Stimulated activated CD8-positive, alpha-beta memory T cell treated with anti-CD3 and anti-CD28 coated beads, Interleukin-4, amount 100 ng/mL, for 48 hours (primary cell): ENCODE results near the gene MARCOL.

Experiments
- DNase-seq: peaks from one replicate; pipeline ENCODE4 v3.0.0-alpha.2; 2020

MARCOL gene

GRCh38 chr5:148238418-148238794, at the start of gene MARCOL:
TSS of gene MARCOL (plus strand) at chr5:148238525. CDS start at chr5:148238598, 73 bp downstream.
- DNase-seq = no peak

- no peak for DNase-seq
Measured at GRCh38 chr5:148191010-148191409, 47.3 kb upstream of the MARCOL start.

DNA sequence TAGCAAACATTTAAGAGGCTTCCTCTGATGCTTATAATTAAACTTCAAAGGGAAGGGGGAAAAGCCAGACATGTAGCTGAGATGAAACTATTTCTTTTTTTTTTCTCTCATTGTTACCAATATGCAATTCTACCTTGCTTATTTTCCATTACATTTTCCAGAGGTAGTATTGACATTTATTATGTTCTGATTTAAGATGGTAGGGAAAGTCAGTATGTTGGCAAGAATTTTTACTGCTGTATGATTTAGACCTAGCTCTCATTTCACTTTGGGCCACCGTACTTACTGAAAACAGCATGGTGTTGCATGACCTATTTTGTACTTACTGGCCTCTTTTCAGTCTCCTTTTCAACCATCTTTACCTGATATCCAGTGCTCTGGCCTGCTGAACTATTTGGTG, 45.1 kb upstream of the MARCOL start:
- no peak for DNase-seq

DNA sequence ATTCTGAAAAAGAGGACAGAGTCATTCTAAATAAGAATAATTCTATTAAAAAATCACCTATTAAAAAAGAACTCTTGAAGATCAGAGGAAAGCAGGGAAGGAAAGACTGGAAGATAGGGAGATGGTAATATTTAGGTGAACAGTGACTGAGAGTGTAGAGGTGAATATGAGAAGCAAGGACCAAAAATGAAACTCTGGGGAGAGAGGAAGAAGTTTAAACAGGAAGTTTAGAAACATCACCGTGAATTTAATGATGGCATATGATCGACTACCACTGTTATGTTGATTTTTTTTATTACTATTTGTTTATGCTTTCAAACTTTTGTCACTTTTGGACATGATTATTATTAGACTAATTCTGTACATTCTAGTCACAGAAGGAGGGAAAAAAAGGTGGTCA, 37.2 kb upstream of the MARCOL start:
- no peak for DNase-seq

- no peak for DNase-seq
Measured at GRCh38 chr5:148202531-148203203, 35.7 kb upstream of the MARCOL start, which contains the start of gene SPINK6. TSS of gene SPINK6 (plus strand) at chr5:148203042. CDS start at chr5:148203097, 55 bp downstream.

GRCh38 chr5:148205044-148205806, 33.1 kb upstream of the MARCOL start:
- no peak for DNase-seq

- DNase-seq = no peak
Measured at GRCh38 chr5:148205865-148206264, 32.5 kb upstream of the MARCOL start.

DNA sequence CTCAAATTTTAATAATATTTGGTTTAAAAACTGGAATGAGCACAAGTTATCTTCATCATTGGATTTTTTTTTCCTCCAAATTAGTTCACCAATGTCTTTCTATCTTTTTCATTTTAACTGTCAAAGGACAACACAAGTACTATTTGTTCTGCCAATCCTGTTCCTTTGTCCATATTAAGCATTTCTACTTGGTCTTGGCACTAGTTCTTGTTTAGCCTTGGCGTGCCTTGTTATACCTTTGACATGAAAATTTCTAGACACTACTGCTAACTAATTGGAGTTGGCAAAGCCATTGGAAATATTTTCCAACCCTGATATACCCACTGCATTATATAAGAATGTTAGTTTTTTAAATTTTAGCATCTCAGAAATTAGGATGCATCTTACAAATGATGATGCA, 31.7 kb upstream of the MARCOL start:
- DNase-seq = no peak

GRCh38 chr5:148208226-148208625, 30.1 kb upstream of the MARCOL start:
- DNase-seq = no peak

- DNase-seq = no peak
Measured at GRCh38 chr5:148209151-148209770, 29.1 kb upstream of the MARCOL start.

DNA sequence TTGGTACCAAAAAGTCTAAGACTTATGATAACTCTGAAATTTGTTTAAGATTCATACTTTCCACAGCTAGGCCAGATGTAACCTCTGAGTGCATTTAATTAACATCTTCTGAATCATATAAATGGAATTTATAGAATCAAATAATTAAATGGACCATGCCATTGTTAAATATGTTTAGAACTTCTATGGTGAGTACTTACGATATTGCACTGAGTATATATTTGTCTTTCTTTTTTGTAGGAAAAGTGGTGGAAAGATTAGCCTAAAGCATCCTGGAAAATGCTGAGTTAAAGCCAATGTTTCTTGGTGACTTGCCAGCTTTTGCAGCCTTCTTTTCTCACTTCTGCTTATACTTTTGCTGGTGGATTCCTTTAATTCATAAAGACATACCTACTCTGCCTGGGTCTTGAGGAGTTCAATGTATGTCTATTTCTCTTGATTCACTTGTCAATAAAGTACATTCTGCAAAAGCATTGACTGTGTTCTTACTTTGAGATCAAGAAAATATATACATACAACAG, 23.6 kb upstream of the MARCOL start:
- DNase-seq = no peak

GRCh38 chr5:148221508-148221907, 16.8 kb upstream of the MARCOL start:
- DNase-seq = no peak

DNA sequence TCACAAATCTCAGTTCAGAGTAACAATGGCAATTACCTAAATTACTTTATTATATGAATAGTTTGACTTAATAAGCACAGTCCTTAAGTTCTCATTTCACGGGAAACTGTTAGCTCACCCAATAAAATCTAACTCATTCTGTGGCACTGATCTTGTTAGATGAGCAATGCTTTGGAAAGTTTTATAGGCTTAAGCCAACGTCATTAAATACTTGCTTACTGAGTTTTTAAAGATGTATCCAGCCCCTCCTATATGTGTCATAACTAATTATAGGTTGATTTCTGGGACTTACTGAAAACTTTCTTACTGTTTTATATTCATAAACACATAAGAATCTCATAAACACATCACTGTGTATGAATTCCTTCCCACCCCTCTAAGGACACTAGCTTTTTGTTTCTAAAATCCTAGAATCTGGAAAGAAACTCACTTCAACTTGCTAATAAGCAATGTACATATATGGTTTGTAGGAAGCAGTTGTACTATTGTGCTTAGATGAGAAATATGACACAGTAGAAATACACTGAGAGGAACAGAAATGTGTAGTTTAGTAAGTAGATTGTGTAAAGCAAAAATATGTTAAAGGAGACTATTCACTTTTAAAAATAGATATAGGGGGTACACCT, 14.1 kb upstream of the MARCOL start:
- DNase-seq = no peak

- no peak for DNase-seq
Measured at GRCh38 chr5:148228392-148228984, 9.8 kb upstream of the MARCOL start.

DNA sequence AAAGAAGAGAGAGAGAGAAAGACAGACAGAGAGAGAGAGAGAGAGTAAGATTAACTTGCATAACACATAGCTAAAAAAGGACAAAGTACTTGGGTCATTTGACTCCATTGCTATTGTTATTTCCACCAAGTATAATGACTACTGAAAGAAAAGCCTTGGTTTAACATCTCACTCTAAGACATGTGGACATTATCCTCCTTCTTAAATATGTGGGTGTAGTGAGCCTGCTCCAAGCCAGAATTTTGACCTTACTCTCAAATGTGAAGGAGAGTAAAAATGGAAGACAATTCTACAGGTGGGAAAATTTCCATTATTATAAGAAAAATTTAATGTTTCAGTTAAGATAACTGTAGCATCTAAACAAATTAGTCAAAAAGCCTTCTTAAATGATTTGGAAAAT, 8.5 kb upstream of the MARCOL start:
- DNase-seq = no peak

- DNase-seq = no peak
Measured at GRCh38 chr5:148230240-148230639, 8.1 kb upstream of the MARCOL start.

DNA sequence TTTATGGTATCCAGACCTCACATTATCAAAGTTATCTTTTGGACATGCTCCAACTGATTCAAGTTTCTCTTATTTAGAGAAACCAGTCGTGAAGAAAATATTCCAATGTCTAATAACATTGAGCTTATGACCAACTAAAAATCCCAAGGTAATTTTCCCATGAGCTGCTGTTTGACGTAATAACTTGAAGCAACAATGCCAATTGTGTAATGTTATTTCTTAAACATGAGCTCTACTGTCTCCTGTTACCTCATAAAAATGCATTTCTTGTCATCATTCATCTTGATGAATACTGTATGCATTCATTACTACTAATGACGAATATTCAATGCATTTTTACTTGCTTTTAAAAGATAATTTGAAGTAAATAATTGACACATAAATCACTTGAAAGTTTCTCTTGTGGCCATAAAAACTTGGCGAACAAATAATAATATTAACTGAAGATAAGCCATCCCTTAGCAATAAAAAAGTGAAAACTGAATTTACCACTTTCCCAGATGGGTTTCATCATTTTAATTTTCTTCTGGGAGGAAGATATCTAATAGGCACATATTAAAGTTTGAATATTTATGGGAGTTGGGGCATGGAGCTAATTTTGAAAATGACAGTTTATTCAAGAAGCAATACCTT, 424 bp upstream of the MARCOL start:
- no peak for DNase-seq

GRCh38 chr5:148248894-148249293, 10.6 kb downstream of the MARCOL start:
- DNase-seq = no peak

GRCh38 chr5:148255456-148255855, 17.1 kb downstream of the MARCOL start:
- DNase-seq = no peak

GRCh38 chr5:148259288-148259687, 21.0 kb downstream of the MARCOL start:
- no peak for DNase-seq

DNA sequence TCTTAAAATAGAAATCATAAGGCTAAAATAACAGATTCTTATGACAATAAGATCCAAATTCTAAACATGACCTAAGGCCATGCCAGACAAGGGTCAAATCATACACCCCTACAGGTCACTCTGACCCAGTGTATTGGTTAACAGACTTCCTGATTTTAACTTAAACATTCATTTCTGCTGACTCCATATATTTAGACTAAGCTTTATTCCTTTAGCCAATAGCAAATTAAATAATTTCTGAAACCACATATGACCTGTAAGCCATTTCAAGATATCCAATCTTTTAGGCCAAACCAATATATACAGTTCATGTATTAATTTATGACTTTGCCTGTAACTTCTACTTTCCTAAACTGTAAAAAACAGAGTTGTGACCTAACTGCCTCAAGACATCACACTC, 22.9 kb downstream of the MARCOL start:
- no peak for DNase-seq

GRCh38 chr5:148267962-148268361, 29.6 kb downstream of the MARCOL start:
- DNase-seq = no peak
